Ureter (tissue), 1 donor: ENCODE measurements around the gene CCDC117. TPM values are rescaled to one million over a fixed set of nuclear protein-coding genes. Genes with fewer than 3 reads are reported as not detected.
A peak's percentile ranks its signal among the peaks of the same experiment; 100 is the strongest.
"Not testable (repeated sequence)": the region's sequence is repeated elsewhere in the genome, so short reads cannot be mapped to it uniquely, and the experiment has no call there.

Experiments used
- DNase-seq: peaks from one replicate; pipeline ENCODE4 v3.0.0-alpha.2; 2020; ENCODE audit warnings: low spot score
- total RNA-seq: library from RNA; stranded (reverse); gene quantifications from one replicate; pipeline ENCODE4 v1.2.4, GENCODE V29; 2023
- donor health status: DM: yes; HTN: yes; CAD: no.

Gene CCDC117
- total RNA-seq, 1 donor from 2014 or later: 12.2 TPM

DNA sequence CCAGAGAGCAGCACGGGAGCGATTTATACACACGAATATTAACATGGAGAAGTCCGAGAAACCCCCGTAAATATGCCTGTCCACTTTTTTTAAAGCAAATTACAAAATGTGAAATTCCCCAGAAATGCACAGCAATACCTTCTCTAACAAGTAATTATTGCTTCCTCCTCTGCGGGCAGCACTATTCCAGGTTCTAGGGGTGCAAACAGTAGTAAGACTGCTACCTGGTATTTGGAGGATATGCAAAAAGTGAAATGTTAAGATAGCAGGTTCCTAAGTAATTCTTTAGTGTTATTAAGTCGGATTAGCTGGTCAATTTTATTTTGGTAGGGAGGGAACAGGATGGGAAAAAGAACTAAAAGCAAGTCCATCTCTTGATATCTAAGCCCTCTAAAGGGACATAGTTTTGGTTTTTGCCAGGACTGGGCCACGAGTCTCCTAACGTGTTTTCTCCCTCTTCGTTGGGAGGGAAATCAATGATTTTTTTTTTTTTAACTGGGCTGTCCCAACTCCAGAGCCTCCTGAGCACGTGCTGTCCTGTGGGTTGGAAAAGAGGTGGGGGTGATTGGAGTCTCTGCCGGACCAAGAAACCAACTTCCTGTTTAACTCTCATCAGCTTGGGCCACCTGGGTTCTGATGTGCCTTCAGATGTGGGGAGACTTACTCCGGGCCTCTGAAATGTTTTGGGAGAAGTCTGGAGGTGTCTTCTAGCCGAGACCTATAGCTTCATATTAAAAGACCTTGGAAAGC lies 29.5 kb downstream of the CCDC117 start:
- DNase-seq: no peak

DNA sequence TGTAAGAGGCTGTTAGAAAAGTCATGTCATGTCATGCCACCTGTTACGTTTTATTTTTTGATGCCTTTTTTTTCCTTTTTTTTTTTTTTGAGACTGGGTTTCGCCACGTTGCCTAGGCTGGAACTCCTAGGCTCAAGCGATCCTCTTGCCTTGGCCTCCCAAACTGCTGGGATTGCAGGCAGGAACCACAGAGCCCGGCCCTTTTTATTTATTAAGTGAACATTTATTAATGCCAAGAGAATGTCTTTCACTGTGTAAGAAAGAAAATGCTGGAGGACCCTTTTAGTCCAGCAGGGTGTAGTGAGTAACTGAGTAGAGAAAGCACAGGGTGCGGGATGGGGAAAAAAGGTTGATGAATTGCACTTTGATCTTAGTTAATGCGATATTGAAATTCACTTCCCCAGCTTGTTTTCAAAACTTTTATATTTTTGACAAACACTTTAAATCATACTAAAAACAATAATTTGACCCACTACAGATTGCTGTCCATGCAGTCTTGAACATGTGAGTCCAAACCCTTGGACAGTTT lies 30.2 kb downstream of the CCDC117 start:
- DNase-seq: no peak

DNA sequence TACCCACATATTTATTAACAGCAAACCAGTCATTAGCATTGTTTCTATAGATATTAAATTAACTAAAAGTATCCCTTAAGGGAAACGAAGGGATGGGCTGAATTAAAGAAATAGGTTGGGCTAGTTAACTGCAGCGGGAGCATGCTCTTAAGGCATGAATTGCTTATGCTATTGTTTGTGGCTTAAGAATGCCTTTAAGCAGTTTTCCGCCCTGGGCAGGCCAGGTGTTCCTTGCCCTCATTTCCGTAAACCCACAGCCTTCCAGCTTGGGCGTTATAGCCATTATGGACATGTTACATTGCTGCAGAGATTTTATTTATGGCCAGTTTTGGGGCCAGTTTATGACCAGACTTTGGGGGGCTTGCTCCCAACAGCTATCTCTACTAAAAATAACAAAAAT lies 32.9 kb downstream of the CCDC117 start:
- not testable (repeated sequence) for DNase-seq

DNA sequence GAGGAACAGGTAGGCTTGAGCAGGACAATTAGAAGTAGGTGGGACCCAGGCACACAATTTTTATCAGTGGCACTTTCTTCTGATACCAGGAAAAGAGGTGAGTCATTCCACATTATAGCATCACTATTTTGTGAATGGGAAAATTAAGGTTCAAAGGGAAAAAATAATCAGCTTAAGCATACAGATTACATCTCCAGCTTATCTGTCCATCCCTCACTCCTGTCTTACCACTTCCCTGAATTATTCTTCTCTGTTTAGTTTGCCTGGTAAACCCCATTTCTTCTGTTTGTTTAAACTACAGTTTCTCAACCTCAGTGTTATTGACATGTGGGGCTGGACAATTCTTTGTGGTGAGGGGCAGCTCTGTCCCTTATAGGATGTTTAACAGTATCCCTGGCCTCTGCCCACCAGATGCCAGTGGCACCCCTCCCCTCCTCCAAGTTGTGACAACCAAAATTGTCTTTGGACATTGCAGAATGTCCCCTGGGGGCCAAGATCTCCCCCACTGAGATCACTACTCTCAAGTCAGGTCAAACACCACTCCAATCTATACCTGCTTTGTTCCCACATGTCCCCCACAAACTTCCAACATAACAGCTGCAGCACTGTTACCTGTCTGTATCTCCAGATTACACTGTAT lies 36.3 kb downstream of the CCDC117 start:
- DNase-seq: no peak

DNA sequence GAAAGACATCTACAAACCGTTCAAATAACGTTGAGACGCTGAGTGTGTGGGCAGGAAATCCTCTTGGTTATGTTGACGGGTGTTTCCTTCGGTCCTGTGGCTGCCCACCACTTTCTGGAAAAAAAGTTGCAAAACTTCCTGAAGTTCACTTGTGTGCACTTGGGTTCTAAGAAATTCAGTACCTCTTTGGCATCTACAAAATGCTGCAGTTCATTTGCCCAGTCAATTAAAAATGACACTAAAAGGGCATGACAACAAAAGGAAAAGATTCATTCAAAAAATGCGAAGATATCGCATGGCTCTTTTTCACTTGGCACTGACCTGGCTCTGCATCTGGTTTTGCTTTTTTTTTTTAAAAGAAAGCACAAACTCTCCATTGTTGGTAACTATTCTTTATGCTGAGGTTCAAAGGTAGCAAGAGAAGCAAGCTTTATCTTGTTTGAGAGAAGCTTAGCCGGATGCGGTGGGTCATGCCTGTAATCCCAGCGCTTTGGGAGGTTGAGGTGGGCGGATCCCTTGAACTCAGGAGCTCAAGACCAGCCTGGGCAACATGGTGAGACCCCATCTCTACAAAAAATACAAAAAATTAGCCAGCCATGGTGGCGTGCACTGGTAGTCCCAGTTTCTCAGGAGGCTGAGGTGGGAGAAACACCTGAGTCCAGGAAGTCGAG lies 38.5 kb downstream of the CCDC117 start:
- DNase-seq: no peak

DNA sequence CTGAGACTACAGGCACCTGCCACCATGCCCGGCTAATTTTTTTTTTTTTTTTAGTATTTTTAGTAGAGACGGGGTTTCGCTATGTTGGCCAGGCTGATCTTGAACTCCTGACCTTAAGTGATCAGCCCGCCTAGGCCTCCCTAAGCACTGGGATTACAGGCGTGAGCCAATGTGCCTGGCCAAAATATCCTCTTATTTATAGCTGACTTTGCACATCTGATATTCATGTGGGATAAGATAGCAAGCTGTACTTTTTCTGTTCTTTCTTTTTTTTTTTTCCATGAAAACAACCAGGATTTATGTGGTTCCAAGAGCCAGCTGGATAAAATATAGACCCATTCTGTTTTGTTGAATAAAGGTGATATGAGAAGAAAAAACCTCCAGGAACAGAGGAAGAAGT lies 40.0 kb downstream of the CCDC117 start:
- no peak for DNase-seq

DNA sequence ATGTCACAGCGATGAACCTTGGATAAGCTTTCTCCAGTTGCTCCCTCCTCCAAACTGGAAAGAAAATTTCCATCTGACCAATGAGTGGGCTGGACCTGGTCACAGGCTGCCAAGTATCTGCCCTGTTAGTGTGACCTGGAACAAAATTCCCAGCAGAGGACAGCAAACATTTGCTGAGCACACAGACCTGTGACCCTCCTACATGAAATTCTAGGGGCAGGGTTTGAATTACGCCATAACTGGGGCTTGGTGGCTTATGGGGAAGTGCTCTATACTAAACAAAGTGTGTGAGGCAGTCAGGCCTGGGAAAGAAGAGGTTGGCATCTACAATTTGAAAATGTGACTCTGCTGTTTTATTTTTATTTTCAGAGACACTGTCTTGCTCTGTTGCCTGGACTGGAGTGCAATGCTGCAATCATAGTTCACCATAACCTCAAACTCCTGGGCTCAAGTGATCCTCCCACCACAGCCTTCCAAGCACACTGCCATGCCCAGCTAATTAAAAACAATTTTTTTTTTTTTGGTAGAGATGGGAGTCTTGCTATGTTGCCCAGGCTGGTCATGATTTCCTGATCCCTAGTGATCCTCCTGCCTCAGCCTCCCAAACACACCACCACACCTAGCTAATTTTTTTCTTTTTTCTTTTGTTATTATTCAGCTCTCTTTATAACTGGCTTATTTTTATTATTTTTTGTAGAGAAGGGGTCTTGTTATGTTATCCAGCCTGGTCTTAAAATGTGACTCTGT lies 41.5 kb downstream of the CCDC117 start:
- DNase-seq: no peak

DNA sequence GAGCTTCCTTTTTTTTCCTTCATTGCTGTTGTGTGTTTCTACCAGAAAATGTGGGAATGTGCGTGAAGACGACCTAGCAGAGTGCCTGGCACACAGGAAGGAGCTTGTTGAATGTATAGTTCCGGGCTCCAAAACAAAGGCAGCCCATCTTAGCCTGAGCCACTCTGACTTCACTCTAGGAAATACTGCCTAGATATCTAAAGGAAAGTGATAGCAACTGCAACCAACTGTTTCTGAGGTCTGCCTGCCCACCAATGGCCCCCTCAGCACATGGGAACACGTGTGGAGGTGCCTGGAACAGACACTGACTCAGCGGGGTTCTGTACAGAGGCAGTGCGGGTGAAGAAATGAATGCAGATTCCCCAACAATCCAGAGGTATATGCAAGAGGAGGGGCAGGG lies 42.6 kb downstream of the CCDC117 start:
- DNase-seq: no peak

DNA sequence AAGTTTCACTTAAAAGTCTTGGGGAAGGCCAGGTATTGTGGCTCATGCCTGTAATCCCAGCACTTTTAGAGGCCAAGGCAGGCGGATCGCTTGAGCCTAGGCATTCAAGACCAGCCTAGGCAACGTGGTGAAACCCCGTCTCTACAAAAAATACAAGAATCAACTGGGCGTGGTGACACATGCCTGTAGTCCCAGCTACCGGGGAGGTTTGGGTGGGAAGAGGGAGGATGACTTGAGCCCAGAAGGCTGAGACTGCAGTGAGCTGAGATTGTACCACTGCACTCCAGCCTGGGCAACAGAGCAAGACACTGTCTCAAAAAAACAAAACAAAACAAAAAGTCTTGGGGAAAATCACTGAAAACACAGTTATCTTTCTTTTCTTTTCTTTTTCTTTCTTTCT lies 43.2 kb downstream of the CCDC117 start:
- DNase-seq: no peak

DNA sequence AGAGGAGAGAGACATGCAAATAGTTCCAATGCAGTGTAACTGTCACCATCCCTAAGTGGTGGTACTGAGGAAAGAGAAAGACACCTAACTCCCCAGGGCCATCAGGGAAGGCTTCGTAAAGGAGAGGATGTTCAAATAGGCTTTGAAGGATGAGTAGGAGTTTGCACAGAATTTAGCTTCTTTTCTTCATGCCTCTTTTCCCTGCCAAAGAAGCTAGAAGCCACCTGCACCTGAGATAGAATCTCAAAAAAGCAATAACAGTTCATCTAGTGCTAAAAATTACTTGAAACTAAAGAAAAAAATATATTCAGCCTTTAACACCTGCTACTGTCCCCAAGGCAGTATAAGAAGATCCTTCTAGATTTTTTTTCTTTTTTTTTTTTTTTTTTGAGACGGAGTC lies 44.6 kb downstream of the CCDC117 start:
- DNase-seq: no peak

DNA sequence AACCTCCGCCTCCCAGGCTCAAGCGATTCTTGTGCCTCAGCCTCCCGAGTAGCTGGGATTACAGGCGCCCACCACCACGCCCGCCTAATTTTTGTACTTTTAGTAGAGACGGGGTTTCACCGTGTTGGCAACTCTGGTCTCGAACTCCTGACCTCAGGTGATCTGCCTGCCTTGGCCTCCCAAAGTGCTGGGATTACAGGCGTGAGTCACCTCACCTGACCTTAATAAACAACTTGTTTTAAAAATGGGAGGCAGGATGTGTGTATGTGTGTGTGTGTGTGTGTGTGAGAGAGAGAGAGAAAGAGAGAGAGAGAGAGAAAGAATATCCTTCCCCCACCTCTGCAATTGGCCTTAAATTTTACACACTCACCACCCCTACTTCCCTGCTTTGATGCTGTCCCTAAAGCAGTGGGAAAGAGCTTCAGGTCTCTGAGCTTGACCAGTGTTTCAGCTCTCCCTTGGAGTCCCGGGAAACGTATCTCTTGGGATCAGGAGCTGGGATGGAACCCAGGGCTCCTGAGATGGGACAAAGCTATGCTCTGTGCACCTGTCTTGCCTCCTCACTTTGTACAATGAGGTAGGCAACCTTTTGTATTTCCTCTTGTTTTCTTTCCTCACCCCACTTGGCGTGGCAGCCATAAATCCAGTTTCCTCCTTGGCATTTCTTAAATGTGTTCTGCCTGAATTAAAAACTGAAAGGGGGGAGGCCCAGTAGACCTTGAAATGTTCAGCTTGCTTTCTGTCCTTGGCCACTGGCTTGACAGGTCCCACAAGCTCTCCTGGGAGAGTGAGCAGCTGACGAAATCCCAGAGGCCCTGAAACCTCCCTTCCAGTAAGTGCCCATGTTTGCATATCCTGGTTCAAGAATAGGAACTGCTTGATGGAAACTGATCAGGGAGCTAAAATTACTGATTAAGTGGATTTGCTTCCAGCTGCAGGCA lies 45.7 kb downstream of the CCDC117 start:
- DNase-seq: peak; percentile 78

DNA sequence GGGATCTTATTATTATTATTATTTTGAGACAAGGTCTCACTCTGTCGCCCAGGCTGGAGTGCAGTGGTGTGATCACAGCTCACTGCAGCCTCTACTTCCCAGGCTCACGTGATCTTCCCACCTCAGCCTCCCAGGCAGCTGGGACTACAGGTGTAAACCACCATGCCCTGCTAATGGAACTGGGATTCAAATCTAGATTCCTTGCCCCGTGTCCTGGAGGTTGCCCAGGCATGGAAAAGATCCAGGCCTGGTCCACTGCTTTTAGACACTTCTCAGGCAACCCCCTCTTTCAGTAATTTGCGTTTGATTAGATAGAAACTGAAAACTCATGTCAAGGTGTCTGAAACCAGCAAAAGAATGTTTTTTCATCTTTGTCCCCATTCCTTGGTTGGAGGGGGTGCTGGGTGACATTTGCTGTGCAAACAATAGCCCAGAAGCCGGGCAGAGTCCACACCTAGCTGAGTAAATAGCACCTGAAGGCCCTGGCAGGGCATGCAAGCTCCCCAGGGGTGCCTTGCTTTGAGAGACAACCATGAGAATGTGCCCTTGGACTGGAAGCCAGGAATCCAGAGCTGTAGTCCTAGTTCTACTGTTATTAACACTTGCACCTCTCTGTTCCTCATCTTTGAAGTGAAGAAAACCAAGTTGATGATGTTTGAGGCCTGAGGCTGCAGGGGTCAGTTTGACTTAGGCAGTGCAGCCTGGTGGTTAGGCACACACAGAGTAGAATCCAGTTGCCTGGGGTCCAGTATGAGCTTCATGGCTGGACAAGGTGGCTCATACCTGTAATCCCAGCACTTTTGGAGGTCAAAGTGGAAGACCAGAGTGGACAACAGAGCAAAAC lies 47.0 kb downstream of the CCDC117 start:
- DNase-seq: no peak

DNA sequence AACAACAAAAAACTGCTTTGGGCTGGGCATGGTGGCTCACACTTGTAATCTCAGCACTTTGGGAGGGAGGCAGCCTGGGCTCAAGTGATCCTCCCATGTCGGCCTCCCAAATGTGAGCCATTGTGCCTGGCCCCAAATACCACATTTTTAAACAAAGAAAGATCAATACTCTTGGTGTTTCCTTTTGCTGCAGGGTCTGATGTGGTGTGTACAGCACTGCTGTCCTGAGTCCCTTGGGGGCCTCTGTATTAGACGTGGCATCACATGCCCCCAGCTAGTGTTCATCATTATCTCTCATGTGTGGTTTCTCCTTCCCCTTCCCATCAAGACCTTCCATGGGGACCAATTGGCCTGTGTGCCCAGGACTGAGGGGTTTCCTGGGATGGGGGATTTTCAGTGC lies 48.4 kb downstream of the CCDC117 start:
- no peak for DNase-seq

DNA sequence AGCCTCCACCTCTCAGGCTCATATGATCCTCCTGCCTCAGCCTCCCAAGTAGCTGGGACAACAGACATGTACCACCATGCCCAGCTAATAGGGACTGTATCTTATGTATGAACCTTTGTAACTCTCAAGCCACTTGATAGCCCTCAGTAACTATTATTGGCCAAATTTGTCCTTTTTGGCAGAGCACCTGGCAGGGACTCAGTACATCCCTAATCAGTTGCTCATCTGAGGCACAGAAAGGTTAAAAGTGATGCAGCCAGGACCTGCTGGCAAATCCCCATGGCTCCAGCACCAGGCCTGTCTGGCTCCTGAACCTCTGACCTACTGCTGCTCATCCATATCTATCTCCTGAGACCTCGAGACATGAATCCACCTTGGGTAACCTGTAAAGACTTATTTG lies 49.0 kb downstream of the CCDC117 start:
- DNase-seq: no peak

DNA sequence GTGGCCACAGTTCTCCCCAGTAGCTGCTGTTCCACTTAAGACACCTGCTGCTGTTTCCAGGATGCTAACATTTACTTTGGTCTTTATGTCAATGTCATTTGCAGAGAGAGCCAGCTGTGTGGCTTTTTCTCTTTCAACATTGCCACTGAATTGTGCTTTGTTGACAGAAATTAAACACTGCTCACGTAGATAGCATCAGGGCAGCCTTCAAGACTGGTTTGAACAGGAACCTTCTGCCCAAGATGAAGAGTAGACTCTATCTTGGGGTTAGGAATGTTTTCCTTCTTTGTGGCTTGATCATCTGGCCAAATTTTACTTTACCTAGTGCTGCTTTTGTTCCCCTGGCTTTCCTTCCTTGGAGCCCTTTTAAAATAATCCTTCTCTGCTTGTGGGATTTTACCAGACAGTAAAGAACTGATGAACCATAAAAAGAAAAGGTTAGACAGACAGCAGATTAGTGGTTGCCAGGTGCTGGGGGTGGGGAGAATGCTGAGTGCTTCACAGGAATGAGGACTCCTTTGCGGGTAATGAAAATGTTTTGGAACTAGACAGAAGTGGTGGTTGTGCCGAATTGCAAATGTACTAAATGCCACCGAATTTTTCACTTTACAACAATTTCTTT lies 50.5 kb downstream of the CCDC117 start:
- no peak for DNase-seq

DNA sequence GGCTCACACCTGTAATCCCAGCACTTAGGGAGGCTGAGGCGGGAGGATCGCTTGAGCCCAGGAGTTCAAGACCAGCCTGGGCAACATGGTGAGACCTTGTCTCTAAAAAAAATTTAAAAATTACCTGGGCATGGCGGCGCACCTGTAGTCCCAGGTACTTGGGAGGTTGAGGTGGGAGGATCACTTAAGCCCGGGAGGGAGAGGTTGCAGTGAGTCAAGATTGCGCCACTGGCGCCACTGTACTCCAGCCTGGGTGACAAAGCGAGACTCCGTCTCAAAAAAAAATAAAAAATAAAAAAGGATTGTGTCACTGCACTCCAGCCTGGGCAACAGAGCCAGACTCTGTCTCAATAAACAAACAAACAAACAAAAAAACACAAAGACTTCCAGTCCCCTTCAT lies 52.0 kb downstream of the CCDC117 start:
- DNase-seq: not testable (repeated sequence)

DNA sequence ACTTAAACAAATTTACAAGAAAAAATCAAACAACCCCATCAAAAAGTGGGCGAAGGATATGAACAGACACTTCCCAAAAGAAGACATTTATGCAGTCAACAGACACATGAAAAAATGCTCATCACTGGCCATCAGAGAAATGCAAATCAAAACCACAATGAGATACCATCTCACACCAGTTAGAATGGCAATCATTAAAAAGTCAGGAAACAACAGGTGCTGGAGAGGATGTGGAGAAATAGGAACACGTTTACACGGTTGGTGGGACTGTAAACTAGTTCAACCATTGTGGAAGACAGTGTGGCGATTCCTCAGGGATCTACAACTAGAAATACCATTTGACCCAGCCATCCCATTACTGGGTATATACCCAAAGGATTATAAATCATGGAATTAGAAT lies 53.9 kb downstream of the CCDC117 start:
- not testable (repeated sequence) for DNase-seq

DNA sequence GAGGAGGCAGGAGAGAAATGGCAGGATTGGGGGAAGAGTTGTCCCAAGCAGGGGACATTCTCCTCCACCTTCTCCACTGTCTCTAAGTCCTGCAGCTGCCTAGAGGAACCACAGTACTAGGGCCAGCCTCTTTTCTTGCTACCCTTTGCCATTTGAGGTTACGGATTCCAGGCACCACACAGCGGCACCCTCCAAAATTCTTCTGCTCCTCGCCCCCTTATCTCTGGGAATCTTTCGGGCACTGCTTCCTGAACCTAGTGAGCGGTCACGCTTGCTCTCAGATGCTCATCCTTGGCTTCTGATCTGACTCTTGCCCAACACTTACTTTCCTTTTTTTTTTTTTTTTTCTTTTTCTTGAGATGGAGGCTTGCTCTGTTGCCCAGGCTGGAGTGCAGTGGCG lies 54.4 kb downstream of the CCDC117 start:
- DNase-seq: no peak

DNA sequence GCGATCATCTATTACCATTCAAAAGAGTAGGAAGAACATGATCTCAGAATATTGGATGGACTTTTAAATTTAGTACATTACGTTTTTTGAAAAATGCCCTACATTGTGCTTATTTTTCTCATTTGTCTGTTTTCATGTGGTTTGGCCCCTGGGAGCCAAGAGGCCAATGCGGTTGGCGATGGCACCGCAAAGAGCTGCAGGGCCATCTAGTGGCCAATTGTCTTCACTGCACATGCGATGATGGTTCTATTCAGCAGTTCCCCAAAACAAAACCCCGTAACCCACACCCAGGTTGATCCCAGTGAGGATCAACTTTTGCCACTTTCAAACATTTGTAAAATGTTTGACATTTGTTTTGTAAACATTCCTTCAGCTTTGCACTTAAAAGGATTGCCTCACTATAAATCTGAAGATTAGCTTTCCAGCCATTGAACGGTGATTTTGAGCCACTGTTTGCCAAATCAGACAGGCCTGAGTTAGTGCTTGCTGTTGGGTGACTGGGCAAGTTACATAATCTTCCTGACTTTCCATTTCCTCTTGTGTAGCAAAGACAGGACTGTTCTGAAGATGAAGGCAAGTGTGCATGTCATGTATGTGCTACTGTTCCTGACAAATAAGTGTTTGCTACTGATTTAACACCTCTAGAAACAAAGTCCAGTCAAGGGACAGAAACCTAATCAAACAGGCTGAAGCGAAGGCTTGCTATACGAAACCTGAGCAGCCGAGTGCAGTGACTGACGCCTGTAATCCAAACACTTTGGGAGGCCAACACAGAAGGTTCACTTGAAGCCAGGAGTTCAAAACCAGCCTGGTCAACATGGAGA lies 57.1 kb downstream of the CCDC117 start:
- peak; percentile 77 for DNase-seq
